Activated CD4-positive, alpha-beta T cell treated with anti-CD3 and anti-CD28 coated beads for 36 hours (primary cell): ENCODE results near the gene PTPRO. TPM values are rescaled to one million over a fixed set of nuclear protein-coding genes. Genes with fewer than 3 reads are reported as not detected.
A peak's percentile ranks its signal among the peaks of the same experiment; 100 is the strongest.

Source experiments
- ATAC-seq: fragments of 200-7000 bp; cut with Tn5 transposase; one replicate; pipeline ENCODE4 v1.10.0; 2021; ENCODE audit warnings: mild to moderate bottlenecking, moderate library complexity
- CTCF ChIA-PET: fragments of 350-600 bp; sonication (Branson Sonifier 250); formaldehyde crosslinking; loops from one replicate; lab custom pipeline; 2021; ENCODE audit warnings: antibody characterized with exemption; lab: Charles Lee
- POLR2A ChIA-PET: fragments of 350-600 bp; sonication (Branson Sonifier 250); formaldehyde crosslinking; loops from one replicate; lab custom pipeline; 2021; ENCODE audit warnings: antibody characterized with exemption, inconsistent platforms; lab: Charles Lee
- DNase-seq: peaks from one replicate; pipeline ENCODE4 v3.0.0-alpha.2; 2020
- H3K27ac Mint-ChIP-seq: one replicate; pipeline ENCODE4 v1.8.0; 2021; ENCODE audit warnings: mixed read lengths
- H3K27me3 Mint-ChIP-seq: one replicate; pipeline ENCODE4 v1.8.0; 2021; ENCODE audit warnings: mixed read lengths
- H3K36me3 Mint-ChIP-seq: one replicate; pipeline ENCODE4 v1.8.0; 2021; ENCODE audit warnings: low read depth, mixed read lengths
- H3K4me1 Mint-ChIP-seq: one replicate; pipeline ENCODE4 v1.8.0; 2021; ENCODE audit warnings: mixed read lengths
- H3K4me3 Mint-ChIP-seq: one replicate; pipeline ENCODE4 v1.8.0; 2021; ENCODE audit warnings: mild to moderate bottlenecking, moderate library complexity, mixed read lengths
- H3K9me3 Mint-ChIP-seq: one replicate; pipeline ENCODE4 v1.8.0; 2021; ENCODE audit warnings: low read depth, mixed read lengths
- intact Hi-C, 2 experiments: fragments of 100-400 bp; cut with DNase I in 1 of 2; cut with micrococcal nuclease in 1 of 2; formaldehyde crosslinking; loops; one replicate each; pipeline versions ENCODE4 v1.14.2 to v1.15.1; 2022 to 2024; cut with DNase I, micrococcal nuclease
- total RNA-seq, 2 experiments: library from RNA; stranded (reverse); gene quantifications; one replicate each; pipeline ENCODE4 v1.2.3, GENCODE V29; 2021

The PTPRO gene
- total RNA-seq, 2 experiments from 2014 or later: 0.46 to 0.49 TPM

DNA sequence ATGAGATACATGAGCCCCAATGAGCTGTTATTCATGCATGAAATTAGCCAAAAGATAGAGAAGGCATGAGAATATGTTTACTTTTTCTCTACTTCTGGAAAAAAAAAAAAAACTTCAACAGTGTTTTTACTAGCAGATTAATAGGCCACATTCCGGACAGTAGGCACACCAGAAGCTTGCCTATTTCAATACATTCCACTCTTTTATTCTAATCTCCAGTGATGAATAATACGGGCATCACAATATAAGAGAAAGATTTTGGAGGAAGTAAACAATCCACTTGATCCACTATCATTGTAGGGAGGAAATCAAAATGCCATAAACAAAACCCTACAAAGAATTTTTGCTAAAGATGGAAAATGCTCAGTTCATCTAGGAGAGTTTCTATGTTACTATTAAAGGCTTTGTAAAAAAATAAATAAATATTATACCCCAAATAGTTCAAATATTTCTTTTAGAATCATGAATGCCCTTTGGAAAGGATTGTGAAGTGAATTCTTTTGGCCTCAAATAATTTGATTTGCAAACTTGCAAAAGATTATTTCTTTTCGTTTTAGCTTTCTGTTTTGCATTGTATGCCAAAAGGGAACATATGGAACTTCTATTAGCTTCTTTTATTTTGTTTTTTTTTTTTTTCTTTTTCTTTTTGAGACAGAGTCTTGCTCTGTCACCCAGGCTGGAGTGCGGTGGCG lies 234.2 kb downstream of the PTPRO start:
- CTCF ChIA-PET: interaction anchor here (0.7 to 8.8 kb wide), 7 partner anchors 8 to 32 kb away, joined by 3 to 83 read pairs (median 4); no protein-coding TSS in a partner anchor
- no peak for ATAC-seq
- intact Hi-C loops: no loop called here
- Mint-ChIP-seq H3K4me3 (no peak overlapping the region), H3K9me3 (peaks cover 2% of the 10 kb centered on the region), H3K27me3 (no peaks in the 10 kb centered on the region), H3K36me3 (peaks cover 6% of the 10 kb centered on the region), H3K4me1 (peaks cover 35% of the 10 kb centered on the region), H3K27ac (no peak overlapping the region)
- DNase-seq: no peak
- POLR2A ChIA-PET: interaction anchor here (0.6 kb wide), 1 partner anchor 13 kb away, joined by 6 read pairs; no protein-coding TSS in a partner anchor

DNA sequence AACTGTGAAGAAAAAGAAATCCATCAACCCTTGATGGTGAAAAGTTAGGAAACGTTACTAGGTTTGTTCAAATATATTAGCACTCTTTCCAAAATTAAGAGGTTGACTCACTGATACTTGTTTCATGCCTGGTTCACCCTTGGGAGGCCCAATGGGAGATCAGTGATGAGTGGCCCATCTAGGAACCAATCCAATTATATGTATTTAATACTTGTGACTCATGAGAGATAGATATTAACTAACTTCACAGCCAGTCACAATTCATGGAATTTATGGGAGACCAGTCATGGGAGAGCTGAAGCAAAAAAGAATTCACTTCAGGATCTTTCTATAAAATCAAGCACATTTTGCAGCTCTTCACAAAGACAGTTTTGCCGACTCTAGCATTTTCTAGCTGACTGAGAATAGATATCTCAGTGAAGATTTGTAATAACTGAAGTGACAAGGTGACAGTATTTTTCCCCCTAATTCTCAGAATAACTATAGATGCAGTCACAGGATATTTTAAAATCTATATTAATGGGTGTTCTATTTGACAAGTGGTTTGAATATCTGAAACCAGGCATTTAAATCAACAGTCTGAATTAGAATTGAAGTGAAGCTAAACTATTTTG lies 236.7 kb downstream of the PTPRO start:
- DNase-seq (no peak), ATAC-seq (peak; percentile 18)
- Mint-ChIP-seq H3K4me1 (peaks cover 47% of the 10 kb centered on the region), H3K36me3 (peaks cover 6% of the 10 kb centered on the region), H3K27ac (no peak overlapping the region), H3K4me3 (no peak overlapping the region), H3K27me3 (no peaks in the 10 kb centered on the region), H3K9me3 (peaks cover 2% of the 10 kb centered on the region)
- ChIA-PET POLR2A (interaction anchor here (0.9 kb wide), 1 partner anchor 11 kb away, joined by 4 read pairs; no protein-coding TSS in a partner anchor), CTCF (interaction anchor here (0.7 to 8.8 kb wide), 9 partner anchors 9 to 31 kb away, joined by 3 to 83 read pairs (median 5); no protein-coding TSS in a partner anchor)
- intact Hi-C loops: no loop called here

DNA sequence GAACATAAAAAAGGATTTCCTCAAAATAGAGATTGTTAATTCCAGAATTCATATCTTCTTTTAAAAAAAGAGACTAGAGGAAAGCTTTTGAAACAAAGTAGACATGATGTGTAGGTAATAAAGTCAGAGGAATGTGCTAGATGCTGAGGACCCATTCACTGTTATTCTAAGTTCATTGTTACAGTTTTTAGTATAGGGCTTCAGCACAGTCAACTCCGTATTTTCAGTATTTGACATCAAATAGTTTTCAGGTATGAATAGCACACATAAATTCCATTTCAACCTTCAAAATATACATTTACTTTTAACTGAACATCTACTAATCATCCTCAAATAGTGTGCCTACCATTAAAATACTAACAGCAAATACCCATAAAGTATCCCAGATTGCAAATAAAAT lies 239.1 kb downstream of the PTPRO start:
- peaks cover 6% of the 10 kb centered on the region for H3K36me3 Mint-ChIP-seq
- peak overlapping the region; percentile 42 for H3K4me3 Mint-ChIP-seq
- ATAC-seq (peak; percentile 43), DNase-seq (no peak)
- peaks cover 59% of the 10 kb centered on the region for H3K4me1 Mint-ChIP-seq
- H3K9me3 Mint-ChIP-seq: peaks cover 2% of the 10 kb centered on the region
- peak overlapping the region; percentile 94 for H3K27ac Mint-ChIP-seq
- ChIA-PET CTCF (interaction anchor here (0.9 to 8.8 kb wide), 5 partner anchors 9 to 29 kb away, joined by 3 to 83 read pairs (median 13); no protein-coding TSS in a partner anchor), POLR2A (interaction anchor here (0.5 kb wide), 1 partner anchor 38 kb away, joined by 4 read pairs; no protein-coding TSS in a partner anchor)
- intact Hi-C loops: loop anchor here (5.0 kb wide), 3 partner anchors 599 to 1174 kb away; partner anchors contain the start of gene ARHGDIB (in 1 of the 2)
- no peaks in the 10 kb centered on the region for H3K27me3 Mint-ChIP-seq

DNA sequence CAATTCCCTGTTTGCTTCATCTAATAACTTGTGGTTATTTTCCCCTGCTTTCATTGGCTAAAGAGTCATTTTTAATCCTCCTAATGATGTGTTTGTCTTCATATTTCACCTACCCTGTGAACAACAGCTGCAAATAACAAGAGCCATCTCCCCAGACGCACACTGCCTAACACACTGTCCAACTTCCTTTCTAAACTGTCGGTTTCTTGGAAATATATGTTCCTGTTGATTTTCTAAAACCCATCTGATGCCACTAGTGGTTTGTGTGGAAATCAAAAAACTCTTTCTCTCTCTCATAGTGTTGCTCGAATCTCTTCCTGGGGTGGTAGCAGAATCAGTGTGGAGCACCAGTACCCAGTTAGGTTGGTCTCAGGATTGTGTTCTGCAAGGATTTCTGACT lies 240.0 kb downstream of the PTPRO start:
- peaks cover 61% of the 10 kb centered on the region for H3K4me1 Mint-ChIP-seq
- peaks cover 6% of the 10 kb centered on the region for H3K36me3 Mint-ChIP-seq
- H3K27ac Mint-ChIP-seq: peak overlapping the region; percentile 94
- H3K4me3 Mint-ChIP-seq: peak overlapping the region; percentile 42
- H3K27me3 Mint-ChIP-seq: no peaks in the 10 kb centered on the region
- DNase-seq: no peak
- peaks cover 2% of the 10 kb centered on the region for H3K9me3 Mint-ChIP-seq
- intact Hi-C loops: loop anchor here (1.0 to 5.0 kb wide), 7 partner anchors 15 to 1175 kb away; partner anchors contain the start of gene ARHGDIB (in 1 of the 2)
- POLR2A ChIA-PET: no interaction called here
- peak; percentile 38 for ATAC-seq
- CTCF ChIA-PET: interaction anchor here (0.6 to 8.8 kb wide), 7 partner anchors 8 to 337 kb away, joined by 3 to 83 read pairs (median 13); no protein-coding TSS in a partner anchor

DNA sequence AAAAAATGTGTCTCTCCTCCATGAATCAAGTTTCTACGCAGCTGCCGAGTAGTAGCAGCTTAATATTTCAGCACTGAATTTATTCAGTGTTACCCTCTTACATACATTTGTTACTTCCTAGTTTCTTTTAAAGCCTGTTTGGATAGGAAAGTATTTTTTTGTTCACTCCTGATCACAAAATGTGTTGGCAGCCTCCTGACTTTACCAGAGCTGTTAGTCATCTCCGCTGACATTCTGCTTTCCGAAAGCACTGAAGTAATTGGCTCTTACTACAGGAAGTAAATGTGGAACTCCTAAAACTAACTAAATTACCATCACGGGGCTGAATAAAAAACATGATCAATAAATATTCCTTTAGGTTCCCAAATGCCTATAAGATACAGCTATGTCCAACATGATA lies 241.4 kb downstream of the PTPRO start:
- Mint-ChIP-seq H3K36me3 (no peaks in the 10 kb centered on the region), H3K27ac (peak overlapping the region; percentile 94), H3K4me1 (peaks cover 67% of the 10 kb centered on the region), H3K4me3 (peak overlapping the region; percentile 55), H3K9me3 (no peaks in the 10 kb centered on the region), H3K27me3 (no peaks in the 10 kb centered on the region)
- ATAC-seq: peak; percentile 79
- POLR2A ChIA-PET: interaction anchor here (0.8 to 1.2 kb wide), 2 partner anchors 8 to 16 kb away, joined by 4 to 5 read pairs; no protein-coding TSS in a partner anchor
- DNase-seq: peak; percentile 53
- CTCF ChIA-PET: interaction anchor here (0.8 to 8.8 kb wide), 7 partner anchors 10 to 32 kb away, joined by 3 to 83 read pairs (median 14); no protein-coding TSS in a partner anchor
- intact Hi-C loops: loop anchor here (1.0 to 5.0 kb wide), 7 partner anchors 8 to 1176 kb away; partner anchors contain the start of gene ARHGDIB (in 1 of the 2)

DNA sequence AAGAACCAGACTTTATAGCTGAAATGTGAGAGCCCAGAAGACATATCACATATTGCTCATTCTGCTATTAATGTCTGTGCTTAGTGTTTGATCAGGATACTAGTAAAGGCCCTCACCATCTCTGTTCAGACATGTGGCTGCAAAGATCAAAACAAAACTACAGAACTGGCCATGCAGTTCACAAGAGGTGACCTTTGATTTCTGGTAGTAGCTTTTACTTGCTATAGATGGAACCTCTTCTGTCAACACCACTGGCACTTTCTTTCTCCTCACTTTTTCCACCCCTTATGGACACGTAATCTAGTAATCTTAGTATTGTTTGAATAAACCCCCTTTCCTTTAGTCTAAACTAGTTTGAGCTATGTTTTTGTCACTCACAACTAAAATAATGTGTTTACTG lies 252.0 kb downstream of the PTPRO start:
- H3K4me1 Mint-ChIP-seq: peaks cover 64% of the 10 kb centered on the region

DNA sequence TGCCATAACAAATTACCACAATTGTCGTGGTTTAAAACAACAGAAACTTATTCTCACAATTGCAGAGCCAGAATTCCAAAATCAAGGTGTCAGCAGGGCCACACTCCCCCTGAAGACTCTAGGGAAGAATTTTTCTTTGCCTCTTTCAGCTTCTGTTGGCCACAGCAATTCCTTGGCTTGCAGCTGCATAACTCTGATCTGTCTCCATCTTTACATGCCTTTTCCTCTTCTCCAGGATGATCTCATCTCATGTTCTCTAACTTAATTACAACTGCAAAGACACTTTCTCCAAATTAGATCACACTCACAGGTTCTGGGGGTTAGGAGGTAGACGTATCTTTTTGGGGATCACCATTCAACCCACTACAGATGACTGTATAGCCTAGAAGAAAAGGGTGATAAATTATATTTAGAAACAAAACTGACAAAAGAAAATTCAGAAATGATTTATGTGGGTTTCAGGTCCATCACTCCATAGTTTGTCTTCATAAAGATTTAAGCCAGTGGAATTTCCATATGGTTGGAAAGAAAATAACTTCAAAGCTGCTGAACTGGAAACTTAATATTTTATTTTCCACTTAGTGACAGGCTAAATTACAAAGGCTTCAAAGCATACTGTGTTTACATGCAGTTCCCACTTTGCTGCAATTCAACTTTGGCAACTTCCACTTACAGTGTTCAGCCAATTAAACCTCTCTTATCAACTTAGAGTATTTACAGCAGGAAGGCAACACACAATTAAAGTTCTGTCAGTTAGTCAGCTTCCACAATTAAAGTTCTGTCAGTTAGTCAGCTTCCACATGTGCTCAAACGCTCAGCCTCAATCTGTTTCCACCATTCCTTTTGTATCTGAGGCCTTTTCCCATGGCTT lies 253.6 kb downstream of the PTPRO start:
- peaks cover 2% of the 10 kb centered on the region for H3K27me3 Mint-ChIP-seq
- ChIA-PET POLR2A (no interaction called here), CTCF (interaction anchor here (0.8 to 3.1 kb wide), 3 partner anchors 8 to 44 kb away, joined by 3 to 27 read pairs (median 4); no protein-coding TSS in a partner anchor)
- H3K4me1 Mint-ChIP-seq: peaks cover 62% of the 10 kb centered on the region
- peaks cover 10% of the 10 kb centered on the region for H3K36me3 Mint-ChIP-seq
- peaks cover 5% of the 10 kb centered on the region for H3K9me3 Mint-ChIP-seq
- intact Hi-C loops: no loop called here
- DNase-seq: no peak
- H3K27ac Mint-ChIP-seq: peak overlapping the region; percentile 42
- peak; percentile 18 for ATAC-seq
- no peak overlapping the region for H3K4me3 Mint-ChIP-seq

More for the DNA sequence above, 252.0 kb downstream of the PTPRO start:
- ChIA-PET CTCF (interaction anchor here (0.6 to 3.6 kb wide), 6 partner anchors 10 to 858 kb away, joined by 3 to 27 read pairs (median 8); no protein-coding TSS in a partner anchor), POLR2A (no interaction called here)
- intact Hi-C loops: loop anchor here in 1 of 2 experiments (5.0 kb wide), 1 partner anchor 802 kb away; a partner anchor contains a TSS
- Mint-ChIP-seq H3K36me3 (peaks cover 10% of the 10 kb centered on the region), H3K4me3 (no peak overlapping the region), H3K27me3 (peaks cover 2% of the 10 kb centered on the region), H3K9me3 (peaks cover 5% of the 10 kb centered on the region), H3K27ac (no peak overlapping the region)
- DNase-seq (no peak), ATAC-seq (no peak)

DNA sequence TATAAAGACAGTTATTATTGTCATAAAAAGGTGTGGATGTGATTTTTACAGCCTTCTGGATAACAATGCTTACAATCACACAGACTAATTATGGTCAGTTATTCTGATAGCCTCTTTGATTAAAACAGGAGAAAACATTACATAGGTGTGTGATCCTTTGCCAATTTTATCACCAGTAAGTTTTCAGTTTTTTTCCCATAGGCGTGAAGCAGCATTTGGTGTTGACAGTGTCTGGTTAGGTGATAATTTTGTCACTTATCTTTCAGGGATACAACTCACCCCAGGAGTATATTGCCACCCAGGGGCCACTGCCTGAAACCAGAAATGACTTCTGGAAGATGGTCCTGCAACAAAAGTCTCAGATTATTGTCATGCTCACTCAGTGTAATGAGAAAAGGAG lies 258.1 kb downstream of the PTPRO start:
- ATAC-seq: peak; percentile 59
- CTCF ChIA-PET: interaction anchor here (1.0 to 11.6 kb wide), 2 partner anchors 38 to 50 kb away, joined by 3 to 345 read pairs; no protein-coding TSS in a partner anchor
- intact Hi-C loops: loop anchor here (1.0 to 5.0 kb wide), 2 partner anchors 48 to 358 kb away; partner anchors contain the start of gene RERG (in 1 of the 2)
- Mint-ChIP-seq H3K4me3 (no peak overlapping the region), H3K9me3 (no peaks in the 10 kb centered on the region), H3K27me3 (peaks cover 2% of the 10 kb centered on the region), H3K36me3 (peaks cover 6% of the 10 kb centered on the region), H3K27ac (no peak overlapping the region), H3K4me1 (peaks cover 28% of the 10 kb centered on the region)
- POLR2A ChIA-PET: no interaction called here
- peak; percentile 61 for DNase-seq

DNA sequence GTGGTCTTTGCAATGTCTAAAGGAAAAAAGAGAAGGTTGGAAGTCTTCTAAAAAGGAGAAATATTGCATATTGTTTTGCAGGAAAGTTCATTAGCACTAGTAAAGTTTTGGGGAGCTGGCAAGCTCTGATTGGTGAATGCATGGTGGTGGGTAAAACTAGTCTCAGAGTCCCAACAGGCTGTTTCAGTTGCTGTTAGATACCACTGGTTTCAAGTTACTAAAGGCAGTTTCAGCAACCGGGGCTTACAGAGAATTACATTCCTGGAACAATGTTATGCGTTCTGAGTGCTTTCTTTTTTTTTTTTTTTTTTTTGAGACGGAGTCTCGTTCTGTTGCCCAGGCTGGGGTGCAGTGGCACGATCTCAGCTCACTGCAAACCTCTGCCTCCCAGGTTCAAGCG lies 258.7 kb downstream of the PTPRO start:
- Mint-ChIP-seq H3K4me1 (peaks cover 22% of the 10 kb centered on the region), H3K4me3 (no peak overlapping the region), H3K9me3 (no peaks in the 10 kb centered on the region), H3K27ac (no peak overlapping the region), H3K27me3 (peaks cover 2% of the 10 kb centered on the region), H3K36me3 (peaks cover 4% of the 10 kb centered on the region)
- ChIA-PET CTCF (interaction anchor here (0.6 to 11.6 kb wide), 3 partner anchors 13 to 51 kb away, joined by 3 to 345 read pairs (median 3); no protein-coding TSS in a partner anchor), POLR2A (no interaction called here)
- no peak for DNase-seq
- no peak for ATAC-seq
- intact Hi-C loops: loop anchor here in 1 of 2 experiments (5.0 kb wide), 1 partner anchor 359 kb away; the partner anchor contains the start of gene RERG

DNA sequence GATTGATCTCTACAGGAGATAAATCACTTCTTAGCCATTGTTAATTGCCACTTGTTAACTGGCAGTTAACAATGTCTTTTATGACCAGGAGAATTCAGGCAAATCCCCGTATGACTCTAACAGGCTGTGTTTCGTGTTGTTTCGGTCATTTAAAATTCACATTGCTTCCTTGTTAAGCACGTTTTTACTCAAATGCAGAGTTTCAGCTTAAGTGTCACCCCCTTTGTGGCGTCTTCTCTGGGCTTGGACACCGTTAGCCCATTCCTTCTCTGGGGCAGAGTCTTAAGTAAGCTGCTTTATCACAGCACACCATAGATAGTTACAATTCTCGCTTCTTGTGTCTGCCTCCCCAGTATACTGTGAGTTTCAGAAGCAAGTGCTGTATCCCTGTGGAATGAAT lies 261.5 kb downstream of the PTPRO start:
- no peak overlapping the region for H3K27ac Mint-ChIP-seq
- ChIA-PET POLR2A (no interaction called here), CTCF (interaction anchor here (0.6 to 11.6 kb wide), 25 partner anchors 9 to 835 kb away, joined by 3 to 345 read pairs (median 5); no protein-coding TSS in a partner anchor)
- peaks cover 2% of the 10 kb centered on the region for H3K36me3 Mint-ChIP-seq
- ATAC-seq (no peak), DNase-seq (no peak)
- H3K4me3 Mint-ChIP-seq: no peak overlapping the region
- peaks cover 14% of the 10 kb centered on the region for H3K4me1 Mint-ChIP-seq
- intact Hi-C loops: loop anchor here (1.0 to 5.0 kb wide), 3 partner anchors 52 to 362 kb away; partner anchors contain the start of gene RERG (in 1 of the 2)
- H3K9me3 Mint-ChIP-seq: no peaks in the 10 kb centered on the region
- H3K27me3 Mint-ChIP-seq: peaks cover under 1% of the 10 kb centered on the region
